Measurements from ENCODE around the gene ASIP.

DNA sequence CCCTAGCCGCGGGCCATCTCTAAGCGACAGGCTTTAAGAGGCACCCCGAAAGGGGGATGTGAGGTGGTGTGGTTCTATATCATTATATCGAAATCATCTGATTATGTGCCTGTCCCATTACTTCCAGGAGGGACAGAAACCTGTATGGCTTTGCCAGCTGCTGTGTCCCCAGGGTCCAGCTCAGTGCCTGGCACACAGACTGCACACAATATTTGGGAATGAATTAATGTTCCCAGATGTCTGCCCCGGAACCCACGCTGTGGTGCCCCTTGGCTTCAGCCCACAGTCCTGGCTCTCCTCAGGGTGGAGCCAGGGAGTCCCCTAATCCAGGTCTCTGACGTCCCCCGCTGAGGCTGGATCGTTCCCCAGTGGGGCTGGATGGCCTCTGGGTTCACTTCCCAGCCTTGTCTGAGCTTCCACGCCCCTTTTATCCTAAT is 70.8 kb downstream of the ASIP start:
- TF ChIP-seq, protein P1, sequence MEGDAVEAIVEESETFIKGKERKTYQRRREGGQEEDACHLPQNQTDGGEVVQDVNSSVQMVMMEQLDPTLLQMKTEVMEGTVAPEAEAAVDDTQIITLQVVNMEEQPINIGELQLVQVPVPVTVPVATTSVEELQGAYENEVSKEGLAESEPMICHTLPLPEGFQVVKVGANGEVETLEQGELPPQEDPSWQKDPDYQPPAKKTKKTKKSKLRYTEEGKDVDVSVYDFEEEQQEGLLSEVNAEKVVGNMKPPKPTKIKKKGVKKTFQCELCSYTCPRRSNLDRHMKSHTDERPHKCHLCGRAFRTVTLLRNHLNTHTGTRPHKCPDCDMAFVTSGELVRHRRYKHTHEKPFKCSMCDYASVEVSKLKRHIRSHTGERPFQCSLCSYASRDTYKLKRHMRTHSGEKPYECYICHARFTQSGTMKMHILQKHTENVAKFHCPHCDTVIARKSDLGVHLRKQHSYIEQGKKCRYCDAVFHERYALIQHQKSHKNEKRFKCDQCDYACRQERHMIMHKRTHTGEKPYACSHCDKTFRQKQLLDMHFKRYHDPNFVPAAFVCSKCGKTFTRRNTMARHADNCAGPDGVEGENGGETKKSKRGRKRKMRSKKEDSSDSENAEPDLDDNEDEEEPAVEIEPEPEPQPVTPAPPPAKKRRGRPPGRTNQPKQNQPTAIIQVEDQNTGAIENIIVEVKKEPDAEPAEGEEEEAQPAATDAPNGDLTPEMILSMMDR (IDR thresholded peaks at IDR 0.05) = no peak
- no peak for TF ChIP-seq POLR2A (IDR thresholded peaks at IDR 0.05)
